ENCODE measurements around the gene CKS1B.
A peak's percentile ranks its signal among the peaks of the same experiment; 100 is the strongest.

The CKS1B gene

DNA sequence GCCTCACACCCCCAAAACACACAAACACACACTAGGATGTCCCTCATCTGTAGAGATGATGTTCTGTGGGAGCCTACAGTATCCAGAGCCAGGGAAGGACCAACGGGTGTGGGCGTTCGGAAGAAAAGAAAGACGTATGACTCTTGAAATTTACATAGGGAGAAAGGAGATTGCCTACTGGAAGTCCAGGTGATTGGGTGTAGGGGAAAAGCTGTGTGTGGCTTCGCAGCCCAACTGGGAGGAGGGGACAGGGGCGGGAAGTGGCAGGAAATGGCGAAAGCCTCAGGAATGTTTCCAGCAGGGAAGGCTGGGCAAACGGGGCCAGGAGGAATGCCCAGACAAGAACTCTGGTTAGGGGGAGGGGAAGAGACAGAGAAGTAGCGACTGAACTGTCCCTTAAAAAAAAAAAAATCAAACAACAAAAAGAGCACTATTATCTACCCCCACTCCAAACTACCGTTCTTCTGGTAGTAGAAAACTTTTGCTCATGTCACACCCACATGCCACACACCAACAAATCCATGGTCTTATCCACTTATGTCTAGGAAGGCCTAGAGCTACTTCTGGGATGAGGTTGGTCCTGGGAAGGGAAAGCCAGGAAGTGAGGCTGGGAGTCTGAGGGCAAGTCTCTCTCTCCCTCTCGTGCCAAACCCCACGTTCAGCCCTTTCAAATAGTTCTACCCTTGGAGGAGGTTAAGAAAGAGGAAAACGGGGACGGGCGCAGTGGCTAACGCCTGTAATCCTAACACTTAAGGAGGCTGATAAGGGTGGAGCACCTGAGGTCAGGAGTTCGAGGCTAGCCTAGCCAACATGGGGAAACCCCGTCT lies 1.8 kb upstream of the CKS1B start:
- peaks cover 9 to 10% of the 10 kb centered on the region in 2 experiments for H3K36me3 ChIP-seq (ENCODE audit: control insufficient read depth in 1 of 2, insufficient read depth in 2 of 2, low read depth in 1 of 2, low read length in 2 of 2)
- peak overlapping the region; percentile 98 for H3K9ac ChIP-seq (ENCODE audit: low read length)
- H4K91ac ChIP-seq (ENCODE audit: low read length): peak overlapping the region; percentile 91
- peak overlapping the region; percentile 15 to 94 for H2BK12ac ChIP-seq (ENCODE audit: low read length in 2 of 2)
- H2BK5ac ChIP-seq (ENCODE audit: low read depth, low read length, poor library complexity, severe bottlenecking): peak overlapping the region; percentile 92
- peak overlapping the region; percentile 51 to 97 for H3K4ac ChIP-seq (ENCODE audit: low read depth in 1 of 2, low read length in 2 of 2)
- H3K4me2 ChIP-seq (ENCODE audit: low read length, poor library complexity, severe bottlenecking): peak overlapping the region; percentile 64
- H2AK5ac ChIP-seq (ENCODE audit: low read length, severe bottlenecking): peak overlapping the region; percentile 100
- peak; percentile 97 for DNase-seq
- peak overlapping the region; percentile 93 to 98 for H3K18ac ChIP-seq (ENCODE audit: low read depth in 1 of 2, low read length in 2 of 2)
- WGBS: 4% methylated on average over 11 of the region's 18 CpGs
- peak overlapping the region in 1 of 2 experiments; percentile 89 for H3K14ac ChIP-seq (ENCODE audit: low read length in 2 of 2)
- peak overlapping the region; percentile 69 for H2BK120ac ChIP-seq (ENCODE audit: low read depth, low read length)
- H3K4me3 ChIP-seq (ENCODE audit: insufficient read depth in 1 of 2, low read depth in 1 of 2, low read length in 2 of 2): peak overlapping the region in 1 of 2 experiments; percentile 85
- no peaks in the 10 kb centered on the region for H3K79me1 ChIP-seq (replicated peaks; ENCODE audit: low read length, poor library complexity, severe bottlenecking)
- peak overlapping the region; percentile 100 for H3K27ac ChIP-seq (ENCODE audit: low read length, poor library complexity, severe bottlenecking)
- no peak overlapping the region for H2AFZ ChIP-seq (ENCODE audit: low read depth, low read length)
- peaks cover 22% of the 10 kb centered on the region for H3K4me1 ChIP-seq (ENCODE audit: control insufficient read depth, insufficient read depth, low read depth, low read length)
- H3K9me3 ChIP-seq (ENCODE audit: control insufficient read depth, low read length): no peaks in the 10 kb centered on the region
- no peaks in the 10 kb centered on the region for H3K27me3 ChIP-seq (ENCODE audit: control insufficient read depth in 1 of 2, insufficient read depth in 1 of 2, low read length in 2 of 2)
- peak overlapping the region; percentile 93 for H4K8ac ChIP-seq (ENCODE audit: low read length)
- H3K23ac ChIP-seq (ENCODE audit: low read length in 2 of 2): peak overlapping the region in 1 of 2 experiments; percentile 31
- peak overlapping the region; percentile 30 for H2BK15ac ChIP-seq (ENCODE audit: low read depth, poor library complexity, severe bottlenecking)

DNA sequence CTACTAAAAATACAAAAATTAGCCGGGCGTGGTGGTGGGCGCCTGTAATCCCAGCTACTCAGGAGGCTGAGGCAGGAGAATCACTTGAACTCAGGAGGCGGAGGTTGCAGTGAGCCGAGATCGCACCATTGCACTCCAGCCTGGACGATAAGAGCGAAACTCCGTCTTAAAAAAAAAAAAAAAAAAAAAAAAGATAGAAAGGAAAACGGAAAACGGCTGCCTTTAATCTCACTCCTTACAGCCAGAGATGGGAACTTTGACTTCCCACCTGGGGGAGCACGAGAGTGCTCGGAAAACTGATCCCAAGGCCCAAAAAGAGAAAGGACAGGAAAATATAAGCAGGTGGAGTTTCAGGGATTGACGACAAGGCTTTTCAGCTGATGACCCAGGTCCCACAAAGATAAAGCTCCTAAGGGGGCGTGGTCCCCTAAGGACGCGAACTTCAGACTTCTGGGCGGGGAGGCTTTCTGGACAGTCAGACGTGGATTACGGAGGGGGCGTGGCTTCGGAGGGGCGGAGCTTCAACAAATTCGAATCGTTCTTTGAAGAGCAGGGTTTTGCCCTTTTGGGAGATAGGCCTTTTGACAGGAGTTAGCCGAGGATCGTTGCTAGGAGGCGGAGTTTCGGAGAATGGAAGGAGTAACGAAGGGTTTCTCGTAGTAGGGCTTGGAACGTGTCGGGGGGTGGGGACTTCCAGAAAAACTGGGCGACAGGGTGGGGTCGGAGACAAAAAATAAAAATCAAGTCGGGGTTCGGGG lies 958 bp upstream of the CKS1B start:
- Histone ChIP-seq H2BK5ac (ENCODE audit: low read depth, low read length, poor library complexity, severe bottlenecking) (peak overlapping the region; percentile 95), H3K36me3 (ENCODE audit: control insufficient read depth in 1 of 2, insufficient read depth in 2 of 2, low read depth in 1 of 2, low read length in 2 of 2) (peaks cover 2 to 7% of the 10 kb centered on the region in 2 experiments)
- peak; percentile 99 for DNase-seq

DNA sequence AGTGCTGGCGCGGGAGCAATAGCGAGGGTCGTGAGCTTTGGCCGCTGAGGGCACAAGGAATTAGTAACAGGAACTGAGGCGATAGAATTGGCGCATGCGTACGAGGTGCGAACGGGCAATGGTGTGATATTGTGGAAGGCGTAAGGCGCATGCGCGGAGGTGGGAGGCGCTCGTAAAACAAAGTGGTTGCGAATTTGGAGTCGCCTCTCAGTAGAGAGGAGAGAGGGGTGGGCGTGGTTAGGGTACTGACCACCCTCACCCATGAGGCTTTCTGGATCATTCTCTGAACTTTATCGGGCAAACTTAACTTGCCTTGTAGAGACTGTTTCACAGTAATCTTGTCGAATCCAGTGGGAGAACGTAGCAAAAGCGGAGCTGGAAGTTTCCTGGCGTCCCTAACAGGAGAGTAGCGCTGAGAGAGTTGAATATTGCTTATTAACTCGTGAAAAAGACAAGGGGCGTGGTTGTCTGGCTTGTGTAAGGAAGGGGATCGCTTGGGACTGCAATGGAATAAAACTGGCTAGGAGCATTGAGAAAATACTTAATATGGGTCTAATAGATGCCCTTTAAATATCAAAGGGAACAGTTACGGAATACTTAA lies 427 bp downstream of the CKS1B start:
- Histone ChIP-seq H3K4me3 (ENCODE audit: insufficient read depth in 1 of 2, low read depth in 1 of 2, low read length in 2 of 2) (peak overlapping the region; percentile 66 to 85), H4K8ac (ENCODE audit: low read length) (no peak overlapping the region), H3K23ac (ENCODE audit: low read length in 2 of 2) (peak overlapping the region in 1 of 2 experiments; percentile 8), H3K4me1 (ENCODE audit: control insufficient read depth, insufficient read depth, low read depth, low read length) (peaks cover 9% of the 10 kb centered on the region), H2AK5ac (ENCODE audit: low read length, severe bottlenecking) (peak overlapping the region; percentile 83), H3K9me3 (ENCODE audit: control insufficient read depth, low read length) (no peaks in the 10 kb centered on the region), H3K27me3 (ENCODE audit: control insufficient read depth in 1 of 2, insufficient read depth in 1 of 2, low read length in 2 of 2) (no peaks in the 10 kb centered on the region), H2AFZ (ENCODE audit: low read depth, low read length) (peak overlapping the region; percentile 56), H3K4me2 (ENCODE audit: low read length, poor library complexity, severe bottlenecking) (peak overlapping the region; percentile 7), H3K14ac (ENCODE audit: low read length in 2 of 2) (no peak overlapping the region), H2BK15ac (ENCODE audit: low read depth, poor library complexity, severe bottlenecking) (no peak overlapping the region), H3K36me3 (ENCODE audit: control insufficient read depth in 1 of 2, insufficient read depth in 2 of 2, low read depth in 1 of 2, low read length in 2 of 2) (peaks cover 0 to 15% of the 10 kb centered on the region in 2 experiments), H3K4ac (ENCODE audit: low read depth in 1 of 2, low read length in 2 of 2) (peak overlapping the region; percentile 3 to 89), H2BK120ac (ENCODE audit: low read depth, low read length) (peak overlapping the region; percentile 50), H2BK12ac (ENCODE audit: low read length in 2 of 2) (no peak overlapping the region), H4K91ac (ENCODE audit: low read length) (peak overlapping the region; percentile 30), H3K18ac (ENCODE audit: low read depth in 1 of 2, low read length in 2 of 2) (peak overlapping the region; percentile 80 to 89), H3K27ac (ENCODE audit: low read length, poor library complexity, severe bottlenecking) (peak overlapping the region; percentile 78), H2BK5ac (ENCODE audit: low read depth, low read length, poor library complexity, severe bottlenecking) (peak overlapping the region; percentile 1), H3K79me1 (replicated peaks; ENCODE audit: low read length, poor library complexity, severe bottlenecking) (peaks cover 2% of the 10 kb centered on the region), H3K9ac (ENCODE audit: low read length) (peak overlapping the region; percentile 98)
- WGBS: under 1% methylated on average over 30 of the region's 30 CpGs
- peak; percentile 97 for DNase-seq

More for the DNA sequence above, 958 bp upstream of the CKS1B start:
- no peak overlapping the region for H3K23ac ChIP-seq (ENCODE audit: low read length in 2 of 2)
- peak overlapping the region; percentile 86 for H3K4me2 ChIP-seq (ENCODE audit: low read length, poor library complexity, severe bottlenecking)
- H4K8ac ChIP-seq (ENCODE audit: low read length): peak overlapping the region; percentile 57
- no peaks in the 10 kb centered on the region for H3K79me1 ChIP-seq (replicated peaks; ENCODE audit: low read length, poor library complexity, severe bottlenecking)
- peak overlapping the region; percentile 15 for H2BK15ac ChIP-seq (ENCODE audit: low read depth, poor library complexity, severe bottlenecking)
- peak overlapping the region; percentile 78 for H4K91ac ChIP-seq (ENCODE audit: low read length)
- no peak overlapping the region for H3K14ac ChIP-seq (ENCODE audit: low read length in 2 of 2)
- WGBS: under 1% methylated on average over 26 of the region's 37 CpGs
- peak overlapping the region; percentile 83 to 85 for H3K4ac ChIP-seq (ENCODE audit: low read depth in 1 of 2, low read length in 2 of 2)
- peak overlapping the region; percentile 76 to 85 for H3K4me3 ChIP-seq (ENCODE audit: insufficient read depth in 1 of 2, low read depth in 1 of 2, low read length in 2 of 2)
- peak overlapping the region; percentile 100 for H3K27ac ChIP-seq (ENCODE audit: low read length, poor library complexity, severe bottlenecking)
- H3K9ac ChIP-seq (ENCODE audit: low read length): peak overlapping the region; percentile 98
- peak overlapping the region; percentile 28 to 96 for H3K18ac ChIP-seq (ENCODE audit: low read depth in 1 of 2, low read length in 2 of 2)
- no peak overlapping the region for H2AFZ ChIP-seq (ENCODE audit: low read depth, low read length)
- peaks cover 15% of the 10 kb centered on the region for H3K4me1 ChIP-seq (ENCODE audit: control insufficient read depth, insufficient read depth, low read depth, low read length)
- H3K27me3 ChIP-seq (ENCODE audit: control insufficient read depth in 1 of 2, insufficient read depth in 1 of 2, low read length in 2 of 2): no peaks in the 10 kb centered on the region
- peak overlapping the region; percentile 95 for H2AK5ac ChIP-seq (ENCODE audit: low read length, severe bottlenecking)
- H3K9me3 ChIP-seq (ENCODE audit: control insufficient read depth, low read length): no peaks in the 10 kb centered on the region
- no peak overlapping the region for H2BK12ac ChIP-seq (ENCODE audit: low read length in 2 of 2)
- peak overlapping the region; percentile 87 for H2BK120ac ChIP-seq (ENCODE audit: low read depth, low read length)
